Lower leg skin (tissue), 3 donors: ENCODE results near the gene SBF1.

Experiments
- POLR2A ChIP-seq, 2 donors: fragments of 450-650 bp; IDR thresholded peaks; one replicate each; pipeline ENCODE4 v1.6.1; 2016 to 2017; ENCODE audit warnings: antibody characterized with exemption in 2 of 2, mild to moderate bottlenecking in 1 of 2, moderate library complexity in 1 of 2
- TF ChIP-seq, protein P1 (sequence below), 3 donors: fragments of 450-650 bp; IDR thresholded peaks; one replicate each; pipeline ENCODE4 v1.5.1; 2016; ENCODE audit warnings: antibody characterized with exemption in 3 of 3, mild to moderate bottlenecking in 3 of 3, moderate library complexity in 2 of 3

DNA sequence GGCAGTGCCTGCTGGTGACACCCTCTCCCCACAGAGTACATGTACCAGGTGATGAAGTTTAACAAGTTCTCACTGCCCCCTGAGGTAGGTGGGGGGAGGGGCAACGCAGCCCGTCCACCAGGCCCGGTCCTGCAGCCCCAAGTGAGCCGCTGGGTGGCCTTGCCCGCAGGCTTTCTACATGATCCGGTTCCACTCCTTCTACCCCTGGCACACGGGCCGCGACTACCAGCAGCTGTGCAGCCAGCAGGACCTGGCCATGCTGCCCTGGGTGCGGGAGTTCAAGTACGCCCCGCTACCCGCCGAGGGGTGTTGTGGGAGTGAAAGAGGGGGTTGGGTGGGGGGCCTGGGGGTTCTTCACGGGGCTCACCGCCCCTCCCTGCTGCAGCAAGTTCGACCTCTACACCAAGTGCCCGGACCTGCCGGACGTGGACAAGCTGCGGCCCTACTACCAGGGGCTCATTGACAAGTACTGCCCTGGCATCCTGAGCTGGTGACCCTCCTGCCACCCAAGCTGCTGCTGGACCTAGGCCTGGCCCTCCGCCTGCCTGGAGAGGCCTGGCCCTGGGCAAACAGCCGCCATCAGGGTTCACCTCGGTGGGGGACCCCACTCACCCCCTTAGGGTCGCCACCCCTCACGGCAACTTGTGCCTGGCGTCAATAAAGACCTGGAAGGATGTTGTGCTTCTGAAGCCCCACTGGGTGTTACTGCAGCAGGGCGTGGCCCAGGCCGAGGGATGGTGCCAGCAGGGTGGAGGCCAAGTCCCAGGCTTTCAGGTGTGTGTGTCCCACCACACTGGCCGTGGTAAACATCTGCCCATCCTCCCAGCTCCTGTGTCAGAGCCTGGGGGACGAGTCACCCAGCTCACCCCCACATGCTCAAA lies 14.8 kb upstream of the SBF1 start:
- TF ChIP-seq, protein P1, sequence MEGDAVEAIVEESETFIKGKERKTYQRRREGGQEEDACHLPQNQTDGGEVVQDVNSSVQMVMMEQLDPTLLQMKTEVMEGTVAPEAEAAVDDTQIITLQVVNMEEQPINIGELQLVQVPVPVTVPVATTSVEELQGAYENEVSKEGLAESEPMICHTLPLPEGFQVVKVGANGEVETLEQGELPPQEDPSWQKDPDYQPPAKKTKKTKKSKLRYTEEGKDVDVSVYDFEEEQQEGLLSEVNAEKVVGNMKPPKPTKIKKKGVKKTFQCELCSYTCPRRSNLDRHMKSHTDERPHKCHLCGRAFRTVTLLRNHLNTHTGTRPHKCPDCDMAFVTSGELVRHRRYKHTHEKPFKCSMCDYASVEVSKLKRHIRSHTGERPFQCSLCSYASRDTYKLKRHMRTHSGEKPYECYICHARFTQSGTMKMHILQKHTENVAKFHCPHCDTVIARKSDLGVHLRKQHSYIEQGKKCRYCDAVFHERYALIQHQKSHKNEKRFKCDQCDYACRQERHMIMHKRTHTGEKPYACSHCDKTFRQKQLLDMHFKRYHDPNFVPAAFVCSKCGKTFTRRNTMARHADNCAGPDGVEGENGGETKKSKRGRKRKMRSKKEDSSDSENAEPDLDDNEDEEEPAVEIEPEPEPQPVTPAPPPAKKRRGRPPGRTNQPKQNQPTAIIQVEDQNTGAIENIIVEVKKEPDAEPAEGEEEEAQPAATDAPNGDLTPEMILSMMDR (IDR thresholded peaks at IDR 0.05) = no peak
- TF ChIP-seq POLR2A (IDR thresholded peaks at IDR 0.05) = no peak
